SK-N-SH treated with all-trans-retinoic acid at 6 μM for 48 hours (cell line): Measurements from ENCODE around the gene PSMD2.

Experiments
- CSDC2 ChIP-seq: fragments of 250-450 bp; sonication (Bioruptor Pico); IDR thresholded peaks from 2 replicates; pipeline ENCODE4 v1.5.0; 2020; ENCODE audit warnings: mild to moderate bottlenecking, moderate library complexity
- CSRNP3 ChIP-seq: fragments of 250-450 bp; sonication (Bioruptor Pico); IDR thresholded peaks from 2 replicates; pipeline ENCODE4 v1.5.1; 2021; ENCODE audit warnings: mild to moderate bottlenecking, moderate library complexity
- OSR1 ChIP-seq: fragments of 250-450 bp; sonication (Bioruptor Pico); IDR thresholded peaks from 2 replicates; pipeline ENCODE4 v1.8.0; 2022; ENCODE audit warnings: moderate library complexity, mild to moderate bottlenecking, inconsistent platforms
- PATZ1 ChIP-seq: fragments of 250-450 bp; sonication (Bioruptor Pico); IDR thresholded peaks from 2 replicates; pipeline ENCODE4 v1.8.0; 2020; ENCODE audit warnings: mild to moderate bottlenecking, moderate library complexity, borderline replicate concordance
- RARB ChIP-seq: fragments of 250-450 bp; sonication (Bioruptor Pico); IDR thresholded peaks from 2 replicates; pipeline ENCODE4 v1.8.0; 2021; ENCODE audit warnings: mild to moderate bottlenecking, moderate library complexity
- TCF4 ChIP-seq: fragments of 250-450 bp; sonication (Bioruptor Pico); IDR thresholded peaks from 2 replicates; pipeline ENCODE4 v1.8.0; 2021; ENCODE audit warnings: mild to moderate bottlenecking, moderate library complexity, borderline replicate concordance
- TSHZ2 ChIP-seq: fragments of 250-450 bp; sonication (Bioruptor Pico); IDR thresholded peaks from 2 replicates; pipeline ENCODE4 v1.5.0; 2020; ENCODE audit warnings: mild to moderate bottlenecking, moderate library complexity
- ZC3H10 ChIP-seq: fragments of 250-450 bp; sonication (Bioruptor Pico); IDR thresholded peaks from 2 replicates; pipeline ENCODE4 v1.5.1; 2021; ENCODE audit warnings: mild to moderate bottlenecking, moderate library complexity
- ZFP3 ChIP-seq: fragments of 250-450 bp; sonication (Bioruptor Pico); IDR thresholded peaks from 2 replicates; pipeline ENCODE4 v1.5.0; 2020; ENCODE audit warnings: mild to moderate bottlenecking, moderate library complexity
- ZFP30 ChIP-seq: fragments of 450-650 bp; formaldehyde crosslinking; IDR thresholded peaks from 2 replicates; pipeline ENCODE4 v1.5.0; 2022; ENCODE audit warnings: mild to moderate bottlenecking, moderate library complexity

GRCh38 chr3:184290331-184290730, 8.7 kb upstream of the PSMD2 start:
- TF ChIP-seq ZFP3 (CRISPR knock-in tag), result no peak
- TF ChIP-seq ZC3H10 (CRISPR knock-in tag), result no peak
- TF ChIP-seq TSHZ2, result no peak
- no peak for TF ChIP-seq ZFP30 (CRISPR knock-in tag)
- TF ChIP-seq CSDC2 (CRISPR knock-in tag), result no peak
- no peak for TF ChIP-seq RARB
- TF ChIP-seq OSR1 (CRISPR knock-in tag), result no peak
- TF ChIP-seq CSRNP3 (CRISPR knock-in tag), result no peak
- TF ChIP-seq TCF4, result no peak
- TF ChIP-seq PATZ1 (CRISPR knock-in tag), result no peak
